H1 (cell line): Measurements from ENCODE around the gene NXPH4. TPM values are rescaled to one million over a fixed set of nuclear protein-coding genes. Genes with fewer than 3 reads are reported as not detected.

Experiments used
- CTCF ChIA-PET: fragments of 300-600 bp; sonication (Branson Sonifier 250); formaldehyde crosslinking; loops from one replicate; lab custom pipeline; 2021; ENCODE audit not compliant: partially characterized antibody; lab: Charles Lee
- POLR2A ChIA-PET: fragments of 300-600 bp; sonication (Branson Sonifier 250); formaldehyde crosslinking; loops from one replicate; lab custom pipeline; 2021; ENCODE audit warnings: inconsistent platforms; ENCODE audit not compliant: partially characterized antibody; lab: Charles Lee
- DNase-seq, 2 experiments: peaks; one replicate each; pipeline versions ENCODE4 v3.0.0 to v3.0.0-alpha.2; 2010 to 2022; ENCODE audit warnings: low spot score in 2 of 2, low read depth in 1 of 2, mixed read lengths in 1 of 2
- FAIRE-seq: peaks from 2 replicates; lab custom pipeline; 2011; peaks lifted over from hg19 to GRCh38; lab: Jason Lieb, UNC
- H2AFZ ChIP-seq: 2 replicates; pipeline ENCODE4 v1.8.1; 2012; ENCODE audit warnings: low read length, inconsistent platforms
- H2AK5ac ChIP-seq: 2 replicates; pipeline ENCODE4 v1.6.1; 2013; ENCODE audit warnings: low read depth, low read length
- H2BK120ac ChIP-seq: replicated peaks from 2 replicates; pipeline ENCODE3; 2013; ENCODE audit warnings: low read depth, low read length, inconsistent platforms
- H2BK12ac ChIP-seq: 2 replicates; pipeline ENCODE4 v1.6.1; 2013; ENCODE audit warnings: low read depth, low read length
- H2BK15ac ChIP-seq: 2 replicates; pipeline ENCODE4 v1.6.1; 2013; ENCODE audit warnings: low read length
- H2BK20ac ChIP-seq: 2 replicates; pipeline ENCODE4 v1.6.1; 2013; ENCODE audit warnings: low read length
- H2BK5ac ChIP-seq: 2 replicates; pipeline ENCODE4 v1.6.1; 2013; ENCODE audit warnings: low read depth, low read length
- H3K14ac ChIP-seq: 2 replicates; pipeline ENCODE4 v1.6.1; 2013; ENCODE audit warnings: inconsistent platforms; ENCODE audit not compliant: insufficient read length
- H3K18ac ChIP-seq: 2 replicates; pipeline ENCODE4 v1.6.1; 2013; ENCODE audit warnings: low read length; ENCODE audit errors: extremely low read depth
- H3K23ac ChIP-seq: 2 replicates; pipeline ENCODE4 v1.6.1; 2013; ENCODE audit warnings: inconsistent platforms; ENCODE audit not compliant: insufficient read length
- H3K23me2 ChIP-seq: 2 replicates; pipeline ENCODE4 v1.6.1; 2013; ENCODE audit warnings: low read depth, low read length
- H3K27ac ChIP-seq: 2 replicates; pipeline ENCODE4 v1.6.1; 2011; ENCODE audit warnings: low read depth, low read length, inconsistent platforms
- H3K27me3 ChIP-seq, 4 experiments: replicated peaks in 1 of 4; 1 replicate in 1 of 4; 2 replicates in 3 of 4; pipeline versions ENCODE4 v1.6.1 to v1.8.1; 2011 to 2013; ENCODE audit warnings: low read length in 3 of 4, mild to moderate bottlenecking in 3 of 4, inconsistent platforms in 2 of 4, mixed read lengths in 2 of 4, moderate library complexity in 1 of 4; ENCODE audit not compliant: control insufficient read depth in 3 of 4, insufficient read depth in 3 of 4; ENCODE audit errors: extremely low read depth in 1 of 4
- H3K36me3 ChIP-seq, 4 experiments: 2 replicates each; pipeline versions ENCODE4 v1.6.1 to v1.8.1; 2011 to 2013; ENCODE audit warnings: mild to moderate bottlenecking in 4 of 4, low read length in 3 of 4, moderate library complexity in 2 of 4, control low read depth in 1 of 4, inconsistent platforms in 1 of 4; ENCODE audit not compliant: insufficient read depth in 4 of 4, control insufficient read depth in 2 of 4
- H3K4ac ChIP-seq: replicated peaks from 2 replicates; pipeline ENCODE3; 2013; ENCODE audit warnings: low read length, low read depth, mixed read lengths, inconsistent platforms; ENCODE audit not compliant: insufficient read length
- H3K4me1 ChIP-seq, 4 experiments: replicated peaks in 1 of 4; 1 replicate in 1 of 4; 2 replicates in 3 of 4; pipeline versions ENCODE4 v1.6.1 to v1.8.1; 2011 to 2013; ENCODE audit warnings: low read length in 3 of 4, inconsistent platforms in 2 of 4, mixed read lengths in 1 of 4; ENCODE audit not compliant: insufficient read depth in 4 of 4, control insufficient read depth in 3 of 4
- H3K4me2 ChIP-seq, 2 experiments: 2 replicates each; pipeline versions ENCODE4 v1.6.1 to v1.8.1; 2011 to 2013; ENCODE audit warnings: low read depth in 2 of 2, low read length in 2 of 2, control low read depth in 1 of 2, inconsistent platforms in 1 of 2, mild to moderate bottlenecking in 1 of 2; ENCODE audit not compliant: insufficient read depth in 1 of 2
- H3K4me3 ChIP-seq, 4 experiments: fragments of 200-600, 300-600 bp in 1 of 4; sonication (generic), shearing (Covaris generic), sonication (Bioruptor Twin) in 1 of 4; 2 replicates each; pipeline versions ENCODE4 v1.5.1 to v1.8.1; 2011 to 2016; ENCODE audit warnings: low read length in 4 of 4, low read depth in 3 of 4, control low read depth in 2 of 4, inconsistent platforms in 2 of 4, mild to moderate bottlenecking in 2 of 4, mixed read lengths in 1 of 4, moderate library complexity in 1 of 4; ENCODE audit not compliant: insufficient read depth in 2 of 4; ENCODE audit errors: extremely low read depth in 1 of 4
- H3K56ac ChIP-seq: replicated peaks from 2 replicates; pipeline ENCODE3; 2013; ENCODE audit warnings: low read depth, mild to moderate bottlenecking, mixed read lengths, low read length, inconsistent platforms; ENCODE audit not compliant: insufficient read length
- H3K79me1 ChIP-seq: 2 replicates; pipeline ENCODE4 v1.6.1; 2013; ENCODE audit warnings: low read depth, low read length, control low read depth
- H3K79me2 ChIP-seq, 2 experiments: 2 replicates each; pipeline versions ENCODE4 v1.6.1 to v1.8.1; 2012 to 2013; ENCODE audit warnings: low read length in 2 of 2, mild to moderate bottlenecking in 2 of 2, inconsistent platforms in 1 of 2; ENCODE audit not compliant: insufficient read depth in 2 of 2, control insufficient read depth in 1 of 2
- H3K9ac ChIP-seq, 4 experiments: replicated peaks in 1 of 4; 1 replicate in 1 of 4; 2 replicates in 3 of 4; pipeline versions ENCODE4 v1.6.1 to v1.8.1; 2011 to 2013; ENCODE audit warnings: low read depth in 3 of 4, low read length in 3 of 4, control low read depth in 2 of 4, mild to moderate bottlenecking in 2 of 4, moderate library complexity in 2 of 4, inconsistent platforms in 1 of 4; ENCODE audit errors: extremely low read depth in 1 of 4
- H3K9me3 ChIP-seq, 2 experiments: 2 replicates each; pipeline versions ENCODE4 v1.6.1 to v1.8.1; 2012 to 2013; ENCODE audit warnings: mild to moderate bottlenecking in 2 of 2, moderate library complexity in 2 of 2, control low read depth in 1 of 2, inconsistent platforms in 1 of 2, low read depth in 1 of 2, low read length in 1 of 2, mixed read lengths in 1 of 2; ENCODE audit not compliant: insufficient read depth in 2 of 2
- H4K20me1 ChIP-seq, 2 experiments: replicated peaks in 1 of 2; 2 replicates each; pipeline versions ENCODE3 to v1.8.1; 2011 to 2013; ENCODE audit warnings: inconsistent platforms in 2 of 2, low read length in 2 of 2, mild to moderate bottlenecking in 1 of 2; ENCODE audit not compliant: insufficient read depth in 2 of 2, control insufficient read depth in 1 of 2
- H4K5ac ChIP-seq: 2 replicates; pipeline ENCODE4 v1.6.1; 2013; ENCODE audit warnings: low read length, low read depth, mixed read lengths, inconsistent platforms; ENCODE audit not compliant: insufficient read length
- H4K8ac ChIP-seq: 2 replicates; pipeline ENCODE4 v1.8.0; 2013; ENCODE audit warnings: mild to moderate bottlenecking, moderate library complexity, low read length, inconsistent platforms; ENCODE audit not compliant: insufficient read depth; ENCODE audit errors: extremely low read depth
- H4K91ac ChIP-seq: replicated peaks from 2 replicates; pipeline ENCODE3; 2013; ENCODE audit warnings: low read length, mixed read lengths, inconsistent platforms; ENCODE audit not compliant: insufficient read length
- BACH1 ChIP-seq: IDR thresholded peaks from 2 replicates; pipeline ENCODE4 v1.6.1; 2012; ENCODE audit warnings: low read length, improper control_type of control experiment
- EZH2 ChIP-seq: fragments of 200-600 bp; sonication (generic); IDR thresholded peaks from 2 replicates; pipeline ENCODE4 v1.7.1; 2012; ENCODE audit warnings: low read depth, mild to moderate bottlenecking, moderate library complexity, low read length, inconsistent platforms; ENCODE audit not compliant: severe bottlenecking
- NRF1 ChIP-seq: IDR thresholded peaks from 2 replicates; pipeline ENCODE4 v1.6.1; 2011; ENCODE audit warnings: mild to moderate bottlenecking, low read depth, low read length, improper control_type of control experiment
- RNF2 ChIP-seq: fragments of 200-900, 300-1000 bp; sonication (generic); IDR thresholded peaks from 2 replicates; pipeline ENCODE4 v1.7.1; 2016; ENCODE audit warnings: borderline replicate concordance, low read depth, mild to moderate bottlenecking, antibody characterized with exemption, low read length; ENCODE audit not compliant: poor library complexity, severe bottlenecking; ENCODE audit errors: missing control alignments
- SUZ12 ChIP-seq: fragments of 200-600 bp; sonication (generic); IDR thresholded peaks from 2 replicates; pipeline ENCODE4 v1.6.1; 2012; ENCODE audit warnings: mild to moderate bottlenecking, inconsistent platforms, low read length, moderate library complexity, mixed read lengths
- WGBS, 2 experiments: shearing (Covaris generic) in 1 of 2; methylation state at CpG; one replicate each; pipeline versions ENCODE4 v1.1.6 to v1.1.7; 2013 to 2015; ENCODE audit warnings: low lambda C conversion rate in 2 of 2, mixed read lengths in 2 of 2, inconsistent platforms in 1 of 2, low coverage in 1 of 2, missing lambda C conversion rate in 1 of 2; ENCODE audit not compliant: insufficient replicate concordance in 2 of 2, insufficient coverage in 1 of 2, insufficient read length in 1 of 2; ENCODE audit errors: extremely low coverage in 1 of 2, missing lambda C conversion rate in 1 of 2; 5-methylcytosine and 5-hydroxymethylcytosine counted together
- polyA plus RNA-seq, 7 experiments: library from polyadenylated mRNA; depleted of rRNA in 3 of 7; stranded (reverse) in 5 of 7; unstranded in 2 of 7; fragments of >200 nt in 5 of 7; fragments of 200-250 nt in 2 of 7; gene quantifications; 1 replicate in 5 of 7; 2 replicates in 1 of 7; 4 replicates in 1 of 7; pipeline versions ENCODE4 v1.2.1 to v1.2.3, GENCODE V29; 2011 to 2013; ENCODE audit warnings: missing spikeins in 2 of 7, mixed read lengths in 2 of 7
- total RNA-seq: library from RNA; stranded (reverse); fragmentation: NEBNext Ultra II Directional; extraction: Animal tissue kit (Norgen Biotek cat#: 25700); gene quantifications from 2 replicates; pipeline ENCODE4 v1.2.1, GENCODE V29; 2021

NXPH4 gene
- total and polyA plus RNA-seq, 2 of the 8 experiments (the other 6 are each of a cell fraction or from before 2014, with no cell fraction given) = 0.92 to 1.7 TPM

- DNase-seq (no peak), FAIRE-seq (no peak)
- Histone ChIP-seq H3K4me3 (peak overlapping the region in 1 of 4 experiments; percentile 36; a peak in 2 of 8 replicates), H3K4me1 (peaks cover 0 to 51% (median 35%) of the 10 kb centered on the region in 4 experiments; a peak in 6 of 7 replicates), H3K9ac (no peak overlapping the region), H3K14ac (no peak overlapping the region), H2BK12ac (0 out of 2 replicates have a peak overlapping the region, but pooled peaks have one; percentile 12), H3K79me1 (no peaks in the 10 kb centered on the region), H4K5ac (no peak overlapping the region), H2AFZ (no peak overlapping the region), H2BK15ac (no peak overlapping the region; the same call in 1 of the 2 replicates), H3K4me2 (peak overlapping the region; percentile 51 to 71; a peak in 3 of 4 replicates), H3K9me3 (no peaks in the 10 kb centered on the region), H2AK5ac (no peak overlapping the region), H4K20me1 (peaks cover 16 to 35% of the 10 kb centered on the region in 2 experiments), H3K79me2 (no peaks in the 10 kb centered on the region), H4K8ac (no peak overlapping the region), H2BK120ac (no peak overlapping the region), H3K36me3 (no peaks in the 10 kb centered on the region), H2BK5ac (no peak overlapping the region), H2BK20ac (peak overlapping the region; percentile 7; the same call in 1 of the 2 replicates), H3K23ac (no peak overlapping the region), H3K27ac (no peak overlapping the region), H4K91ac (no peak overlapping the region), H3K18ac (peak overlapping the region; percentile 32), H3K23me2 (peaks cover 8% of the 10 kb centered on the region; the same call in 1 of the 2 replicates), H3K56ac (no peak overlapping the region), H3K4ac (no peak overlapping the region), H3K27me3 (peaks cover 83 to 98% (median 97%) of the 10 kb centered on the region in 4 experiments)
- POLR2A ChIA-PET = interaction anchor here (1.0 to 17.7 kb wide), 3 partner anchors 8 to 46 kb away, joined by 3 to 852 read pairs (median 21); partner anchors contain the start of genes SHMT2 and STAC3
- peak; percentile 71; the same call in 1 of the 2 replicates for TF ChIP-seq SUZ12
- peak; percentile 55 for TF ChIP-seq RNF2
- TF ChIP-seq BACH1 = no peak
- peak; percentile 71 for TF ChIP-seq EZH2
- TF ChIP-seq NRF1 = no peak
- CTCF ChIA-PET = interaction anchor here (1.1 to 13.4 kb wide), 4 partner anchors 7 to 237 kb away, joined by 3 to 527 read pairs (median 53); partner anchors contain the start of gene STAC3
- 14% methylated on average over 18 of the region's 24 CpGs; no CpG with 5 or more reads in 1 of the 2 experiments for WGBS, 2 experiments
Measured at GRCh38 chr12:57221169-57221917, 4.7 kb downstream of the NXPH4 start.
